PC-3 (cell line): ENCODE measurements around the gene SDR42E1.

ENCODE experiments used
- EZH2 ChIP-seq: fragments of 300-600 bp; sonication (generic); IDR thresholded peaks from one replicate; pipeline ENCODE4 v1.6.1; 2017; ENCODE audit warnings: antibody characterized with exemption, mild to moderate bottlenecking, low read length; ENCODE audit not compliant: unreplicated experiment
- EZH2phosphoT487 ChIP-seq: fragments of 300-600 bp; sonication (generic); IDR thresholded peaks from 2 replicates; pipeline ENCODE4 v1.6.1; 2018; ENCODE audit warnings: mild to moderate bottlenecking, antibody characterized with exemption, low read length, borderline replicate concordance
- TF ChIP-seq, protein P1 (sequence below): fragments of 300-600 bp; sonication (generic); conservative IDR thresholded peaks from 2 replicates; pipeline ENCODE4 v1.5.1; 2017; ENCODE audit warnings: antibody characterized with exemption, low read depth, mild to moderate bottlenecking, low read length

- TF ChIP-seq EZH2 (no peak), EZH2phosphoT487 (no peak)
- TF ChIP-seq, protein P1, sequence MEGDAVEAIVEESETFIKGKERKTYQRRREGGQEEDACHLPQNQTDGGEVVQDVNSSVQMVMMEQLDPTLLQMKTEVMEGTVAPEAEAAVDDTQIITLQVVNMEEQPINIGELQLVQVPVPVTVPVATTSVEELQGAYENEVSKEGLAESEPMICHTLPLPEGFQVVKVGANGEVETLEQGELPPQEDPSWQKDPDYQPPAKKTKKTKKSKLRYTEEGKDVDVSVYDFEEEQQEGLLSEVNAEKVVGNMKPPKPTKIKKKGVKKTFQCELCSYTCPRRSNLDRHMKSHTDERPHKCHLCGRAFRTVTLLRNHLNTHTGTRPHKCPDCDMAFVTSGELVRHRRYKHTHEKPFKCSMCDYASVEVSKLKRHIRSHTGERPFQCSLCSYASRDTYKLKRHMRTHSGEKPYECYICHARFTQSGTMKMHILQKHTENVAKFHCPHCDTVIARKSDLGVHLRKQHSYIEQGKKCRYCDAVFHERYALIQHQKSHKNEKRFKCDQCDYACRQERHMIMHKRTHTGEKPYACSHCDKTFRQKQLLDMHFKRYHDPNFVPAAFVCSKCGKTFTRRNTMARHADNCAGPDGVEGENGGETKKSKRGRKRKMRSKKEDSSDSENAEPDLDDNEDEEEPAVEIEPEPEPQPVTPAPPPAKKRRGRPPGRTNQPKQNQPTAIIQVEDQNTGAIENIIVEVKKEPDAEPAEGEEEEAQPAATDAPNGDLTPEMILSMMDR, result no peak
These were observed 5.2 kb downstream of the SDR42E1 start for GRCh38 chr16:82006036-82006435.
